ENCODE measurements around the gene HNRNPDL.

HNRNPDL gene

DNA sequence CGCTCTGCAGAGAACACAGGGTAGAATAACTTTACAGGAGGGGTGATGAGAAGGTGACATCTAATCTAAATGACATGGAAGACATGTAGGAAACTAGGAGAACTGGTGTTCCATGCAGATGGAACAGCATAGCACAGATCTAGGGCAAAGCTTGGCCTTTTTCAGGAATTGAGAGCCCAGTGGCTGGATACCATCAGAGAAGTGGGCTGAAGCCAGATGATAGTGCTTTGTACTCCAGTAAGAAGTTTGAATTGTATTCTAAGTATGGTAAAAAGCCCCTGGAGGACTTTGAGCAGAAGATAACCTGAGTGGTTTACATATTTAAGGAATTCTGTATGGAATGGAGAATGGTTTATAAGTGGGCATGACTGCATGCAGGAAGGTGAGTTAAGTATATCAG lies 33.0 kb upstream of the HNRNPDL start:
- H3K4me3 ChIP-seq (ENCODE audit: insufficient read depth in 1 of 2, low read depth in 1 of 2, low read length in 2 of 2): no peak overlapping the region

GRCh38 chr4:82462415-82462831 lies 32.2 kb upstream of the HNRNPDL start:
- Histone ChIP-seq H3K9me3 (ENCODE audit: control insufficient read depth, low read length) (no peaks in the 10 kb centered on the region), H2BK5ac (ENCODE audit: low read depth, low read length, poor library complexity, severe bottlenecking) (no peak overlapping the region), H3K79me1 (replicated peaks; ENCODE audit: low read length, poor library complexity, severe bottlenecking) (peaks cover 5% of the 10 kb centered on the region), H2AFZ (ENCODE audit: low read depth, low read length) (no peak overlapping the region), H3K27ac (ENCODE audit: low read length, poor library complexity, severe bottlenecking) (no peak overlapping the region), H3K18ac (ENCODE audit: low read depth in 1 of 2, low read length in 2 of 2) (no peak overlapping the region), H4K91ac (ENCODE audit: low read length) (no peak overlapping the region), H2AK5ac (ENCODE audit: low read length, severe bottlenecking) (no peak overlapping the region), H3K9ac (ENCODE audit: low read length) (peak overlapping the region; percentile 74), H3K4ac (ENCODE audit: low read depth in 1 of 2, low read length in 2 of 2) (no peak overlapping the region), H3K36me3 (ENCODE audit: control insufficient read depth in 1 of 2, insufficient read depth in 2 of 2, low read depth in 1 of 2, low read length in 2 of 2) (peaks cover 14 to 42% of the 10 kb centered on the region in 2 experiments), H2BK15ac (ENCODE audit: low read depth, poor library complexity, severe bottlenecking) (no peak overlapping the region), H4K8ac (ENCODE audit: low read length) (no peak overlapping the region), H3K4me2 (ENCODE audit: low read length, poor library complexity, severe bottlenecking) (no peak overlapping the region), H2BK120ac (ENCODE audit: low read depth, low read length) (no peak overlapping the region), H3K27me3 (ENCODE audit: control insufficient read depth in 1 of 2, insufficient read depth in 1 of 2, low read length in 2 of 2) (no peaks in the 10 kb centered on the region), H2BK12ac (ENCODE audit: low read length in 2 of 2) (no peak overlapping the region), H3K14ac (ENCODE audit: low read length in 2 of 2) (no peak overlapping the region), H3K23ac (ENCODE audit: low read length in 2 of 2) (no peak overlapping the region), H3K4me3 (ENCODE audit: insufficient read depth in 1 of 2, low read depth in 1 of 2, low read length in 2 of 2) (no peak overlapping the region), H3K4me1 (ENCODE audit: control insufficient read depth, insufficient read depth, low read depth, low read length) (no peaks in the 10 kb centered on the region)
- peak; percentile 82 for DNase-seq
- WGBS: 44% methylated on average over 2 of the region's 7 CpGs

More for the DNA sequence above, 33.0 kb upstream of the HNRNPDL start:
- Histone ChIP-seq H3K14ac (ENCODE audit: low read length in 2 of 2) (no peak overlapping the region), H3K4me1 (ENCODE audit: control insufficient read depth, insufficient read depth, low read depth, low read length) (no peaks in the 10 kb centered on the region), H3K9ac (ENCODE audit: low read length) (no peak overlapping the region), H3K27ac (ENCODE audit: low read length, poor library complexity, severe bottlenecking) (no peak overlapping the region), H3K4me2 (ENCODE audit: low read length, poor library complexity, severe bottlenecking) (no peak overlapping the region), H2BK5ac (ENCODE audit: low read depth, low read length, poor library complexity, severe bottlenecking) (no peak overlapping the region), H3K79me1 (replicated peaks; ENCODE audit: low read length, poor library complexity, severe bottlenecking) (peaks cover 3% of the 10 kb centered on the region), H2BK120ac (ENCODE audit: low read depth, low read length) (no peak overlapping the region), H4K8ac (ENCODE audit: low read length) (no peak overlapping the region), H2AK5ac (ENCODE audit: low read length, severe bottlenecking) (no peak overlapping the region), H2BK15ac (ENCODE audit: low read depth, poor library complexity, severe bottlenecking) (no peak overlapping the region), H3K18ac (ENCODE audit: low read depth in 1 of 2, low read length in 2 of 2) (no peak overlapping the region), H3K4ac (ENCODE audit: low read depth in 1 of 2, low read length in 2 of 2) (no peak overlapping the region), H3K27me3 (ENCODE audit: control insufficient read depth in 1 of 2, insufficient read depth in 1 of 2, low read length in 2 of 2) (no peaks in the 10 kb centered on the region), H3K36me3 (ENCODE audit: control insufficient read depth in 1 of 2, insufficient read depth in 2 of 2, low read depth in 1 of 2, low read length in 2 of 2) (peaks cover 13 to 38% of the 10 kb centered on the region in 2 experiments), H3K23ac (ENCODE audit: low read length in 2 of 2) (no peak overlapping the region), H4K91ac (ENCODE audit: low read length) (no peak overlapping the region), H2BK12ac (ENCODE audit: low read length in 2 of 2) (no peak overlapping the region), H3K9me3 (ENCODE audit: control insufficient read depth, low read length) (no peaks in the 10 kb centered on the region), H2AFZ (ENCODE audit: low read depth, low read length) (no peak overlapping the region)
- WGBS: 97% methylated on average over 1 of the region's 1 CpG
- DNase-seq: no peak

GRCh38 chr4:82461710-82462109 lies 31.4 kb upstream of the HNRNPDL start:
- no peak overlapping the region for H3K4ac ChIP-seq (ENCODE audit: low read depth in 1 of 2, low read length in 2 of 2)
- H2BK5ac ChIP-seq (ENCODE audit: low read depth, low read length, poor library complexity, severe bottlenecking): no peak overlapping the region
- H3K9me3 ChIP-seq (ENCODE audit: control insufficient read depth, low read length): no peaks in the 10 kb centered on the region
- no peak overlapping the region for H2BK120ac ChIP-seq (ENCODE audit: low read depth, low read length)
- H2BK12ac ChIP-seq (ENCODE audit: low read length in 2 of 2): no peak overlapping the region
- no peak overlapping the region for H2BK15ac ChIP-seq (ENCODE audit: low read depth, poor library complexity, severe bottlenecking)
- H3K18ac ChIP-seq (ENCODE audit: low read depth in 1 of 2, low read length in 2 of 2): no peak overlapping the region
- no peak overlapping the region for H3K4me3 ChIP-seq (ENCODE audit: insufficient read depth in 1 of 2, low read depth in 1 of 2, low read length in 2 of 2)
- no peaks in the 10 kb centered on the region for H3K4me1 ChIP-seq (ENCODE audit: control insufficient read depth, insufficient read depth, low read depth, low read length)
- H3K27ac ChIP-seq (ENCODE audit: low read length, poor library complexity, severe bottlenecking): no peak overlapping the region
- H3K79me1 ChIP-seq (replicated peaks; ENCODE audit: low read length, poor library complexity, severe bottlenecking): peaks cover 10% of the 10 kb centered on the region
- H3K14ac ChIP-seq (ENCODE audit: low read length in 2 of 2): no peak overlapping the region
- WGBS: 100% methylated on average over 1 of the region's 2 CpGs
- H4K8ac ChIP-seq (ENCODE audit: low read length): no peak overlapping the region
- no peak overlapping the region for H3K23ac ChIP-seq (ENCODE audit: low read length in 2 of 2)
- no peak overlapping the region for H2AFZ ChIP-seq (ENCODE audit: low read depth, low read length)
- H3K4me2 ChIP-seq (ENCODE audit: low read length, poor library complexity, severe bottlenecking): no peak overlapping the region
- no peak overlapping the region for H4K91ac ChIP-seq (ENCODE audit: low read length)
- no peaks in the 10 kb centered on the region for H3K27me3 ChIP-seq (ENCODE audit: control insufficient read depth in 1 of 2, insufficient read depth in 1 of 2, low read length in 2 of 2)
- H3K9ac ChIP-seq (ENCODE audit: low read length): peak overlapping the region; percentile 74
- peaks cover 18 to 49% of the 10 kb centered on the region in 2 experiments for H3K36me3 ChIP-seq (ENCODE audit: control insufficient read depth in 1 of 2, insufficient read depth in 2 of 2, low read depth in 1 of 2, low read length in 2 of 2)
- no peak overlapping the region for H2AK5ac ChIP-seq (ENCODE audit: low read length, severe bottlenecking)
- no peak for DNase-seq

DNA sequence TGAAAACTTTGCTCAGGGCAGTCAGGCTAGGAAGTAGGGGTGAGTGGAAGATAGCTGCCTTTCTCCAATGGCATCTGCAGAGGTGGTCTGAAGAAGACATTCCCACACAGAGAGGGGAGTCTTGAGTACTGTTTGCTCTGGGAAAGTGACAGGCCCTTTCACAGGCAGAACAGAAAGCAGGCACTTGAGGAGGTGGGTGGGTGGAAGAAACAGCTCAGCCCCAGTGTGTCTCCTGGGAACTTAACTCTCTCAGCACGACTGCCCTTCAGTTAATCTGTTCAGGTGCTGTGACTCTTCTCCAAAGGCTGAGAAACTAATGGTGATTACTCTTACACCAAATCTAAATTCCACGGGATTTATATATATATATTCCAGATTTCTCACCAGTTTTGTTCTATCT lies 28.5 kb upstream of the HNRNPDL start:
- no peak overlapping the region for H3K23ac ChIP-seq (ENCODE audit: low read length in 2 of 2)
- no peak for DNase-seq
- no peak overlapping the region for H3K4ac ChIP-seq (ENCODE audit: low read depth in 1 of 2, low read length in 2 of 2)
- H3K14ac ChIP-seq (ENCODE audit: low read length in 2 of 2): no peak overlapping the region
- H3K4me1 ChIP-seq (ENCODE audit: control insufficient read depth, insufficient read depth, low read depth, low read length): no peaks in the 10 kb centered on the region
- H4K91ac ChIP-seq (ENCODE audit: low read length): no peak overlapping the region
- H2BK120ac ChIP-seq (ENCODE audit: low read depth, low read length): no peak overlapping the region
- no peak overlapping the region for H3K4me2 ChIP-seq (ENCODE audit: low read length, poor library complexity, severe bottlenecking)
- no peak overlapping the region for H2BK12ac ChIP-seq (ENCODE audit: low read length in 2 of 2)
- H3K9me3 ChIP-seq (ENCODE audit: control insufficient read depth, low read length): no peaks in the 10 kb centered on the region
- no peak overlapping the region for H3K4me3 ChIP-seq (ENCODE audit: insufficient read depth in 1 of 2, low read depth in 1 of 2, low read length in 2 of 2)
- 75% methylated on average over 2 of the region's 2 CpGs for WGBS
- peaks cover 18 to 68% of the 10 kb centered on the region in 2 experiments for H3K36me3 ChIP-seq (ENCODE audit: control insufficient read depth in 1 of 2, insufficient read depth in 2 of 2, low read depth in 1 of 2, low read length in 2 of 2)
- no peak overlapping the region for H3K27ac ChIP-seq (ENCODE audit: low read length, poor library complexity, severe bottlenecking)
- no peak overlapping the region for H4K8ac ChIP-seq (ENCODE audit: low read length)
- H3K18ac ChIP-seq (ENCODE audit: low read depth in 1 of 2, low read length in 2 of 2): no peak overlapping the region
- no peak overlapping the region for H3K9ac ChIP-seq (ENCODE audit: low read length)
- H2AK5ac ChIP-seq (ENCODE audit: low read length, severe bottlenecking): no peak overlapping the region
- peaks cover 16% of the 10 kb centered on the region for H3K79me1 ChIP-seq (replicated peaks; ENCODE audit: low read length, poor library complexity, severe bottlenecking)
- H2BK5ac ChIP-seq (ENCODE audit: low read depth, low read length, poor library complexity, severe bottlenecking): no peak overlapping the region
- H2BK15ac ChIP-seq (ENCODE audit: low read depth, poor library complexity, severe bottlenecking): no peak overlapping the region
- H3K27me3 ChIP-seq (ENCODE audit: control insufficient read depth in 1 of 2, insufficient read depth in 1 of 2, low read length in 2 of 2): no peaks in the 10 kb centered on the region
- no peak overlapping the region for H2AFZ ChIP-seq (ENCODE audit: low read depth, low read length)

Data from mesenchymal stem cell (in vitro differentiated cells and primary cell).